Heart left ventricle (tissue), 16 donors: ENCODE measurements around the gene NCSTN. TPM values are rescaled to one million over a fixed set of nuclear protein-coding genes. Genes with fewer than 3 reads are reported as not detected.

Source experiments
- ATAC-seq, 4 donors: fragments of 200-7000 bp; cut with Tn5 transposase; one replicate each; pipeline ENCODE4 v1.9.1; 2020 to 2022; ENCODE audit warnings: moderate library complexity in 4 of 4, mild to moderate bottlenecking in 3 of 4, moderate number of reproducible peaks in 1 of 4
- DNase-seq, 5 donors: peaks; one replicate each; pipeline ENCODE4 v3.0.0-alpha.2; 2020
- H3K27ac ChIP-seq, 12 donors: fragments of 200-600 bp; sonication (generic) in 4 of 12; one replicate each; pipeline versions ENCODE4 v1.5.0 to v1.8.0; 2016 to 2022; ENCODE audit warnings: mild to moderate bottlenecking in 2 of 12
- H3K27me3 ChIP-seq, 9 donors: fragments of 200-600 bp; sonication (generic) in 2 of 9; one replicate each; pipeline versions ENCODE4 v1.5.1 to v1.8.0; 2016 to 2022; ENCODE audit warnings: mild to moderate bottlenecking in 3 of 9
- H3K36me3 ChIP-seq, 9 donors: fragments of 200-600 bp; sonication (generic) in 2 of 9; one replicate each; pipeline versions ENCODE4 v1.5.0 to v1.8.0; 2018 to 2022; ENCODE audit warnings: mild to moderate bottlenecking in 2 of 9
- H3K4me1 ChIP-seq, 12 donors: fragments of 200-600 bp; sonication (generic) in 4 of 12; one replicate each; pipeline versions ENCODE4 v1.5.0 to v1.8.0; 2016 to 2022; ENCODE audit warnings: mild to moderate bottlenecking in 3 of 12
- H3K4me3 ChIP-seq, 12 donors: fragments of 200-600 bp; sonication (generic) in 4 of 12; one replicate each; pipeline versions ENCODE4 v1.5.0 to v1.8.0; 2017 to 2022; ENCODE audit warnings: mild to moderate bottlenecking in 9 of 12, moderate library complexity in 4 of 12
- H3K9me3 ChIP-seq, 12 donors: fragments of 200-600 bp; sonication (generic) in 4 of 12; one replicate each; pipeline versions ENCODE4 v1.5.0 to v1.8.0; 2016 to 2022; ENCODE audit warnings: mild to moderate bottlenecking in 1 of 12
- CTCF ChIP-seq, 12 donors: fragments of 200-600 bp; sonication (generic) in 4 of 12; IDR thresholded peaks; one replicate each; pipeline versions ENCODE4 v1.5.0 to v1.8.0; 2018 to 2022; ENCODE audit warnings: antibody characterized with exemption in 12 of 12, mild to moderate bottlenecking in 5 of 12
- POLR2A ChIP-seq, 2 donors: fragments of 450-650 bp; IDR thresholded peaks; one replicate each; pipeline ENCODE4 v1.6.1; 2017; ENCODE audit warnings: antibody characterized with exemption in 2 of 2, mild to moderate bottlenecking in 2 of 2, moderate library complexity in 2 of 2
- WGBS, 4 donors: extraction: QIAGEN DNeasy Blood & Tissue Kit in 2 of 4; methylation state at CpG; one replicate each; pipeline versions ENCODE4 v1.1.5 to v1.1.7; 2013 to 2018; 5-methylcytosine and 5-hydroxymethylcytosine counted together
- intact Hi-C, 10 donors: fragments of 100-400 bp; cut with DNase I; formaldehyde crosslinking; loops; one replicate each; pipeline versions ENCODE4 v1.11.1 to v1.14.2; 2022
- polyA plus RNA-seq, 2 donors: library from polyadenylated mRNA; stranded (reverse); fragments of 200-250 nt; gene quantifications; one replicate each; pipeline ENCODE4 v1.2.3, GENCODE V29; 2013
- total RNA-seq, 9 donors: library from RNA; depleted of rRNA in 2 of 9; stranded (reverse); fragments of >200 nt in 2 of 9; fragmentation: NEBNext Ultra II Directional in 3 of 9; extraction: Animal tissue kit (Norgen Biotek cat#: 25700) in 3 of 9; gene quantifications; one replicate each; pipeline versions ENCODE4 v1.1.0 to v1.2.4, GENCODE V29; 2016 to 2023
- donor health status: ischemic (EF 13 %, LVEDD 7.1; RV severe dilation, severe dysfunction).
- donor health status: healthy with polysubstance abuse.
- donor health status: DM: no; HTN: yes; CAD: no.
- donor health status: DM: no; HTN: no; CAD: no.
- donor health status: ischemic (EF 25% LVEDD 6.9; RV normal size, moderate dysfunction).
- donor health status: ischemic (EF 25% LVEDD 5.7; RV mildly dilated, moderate dysfunction).
- donor health status: healthy.
- donor health status: DM: yes; HTN: yes; CAD: no.
- donor health status: ischemic (EF 35%, LVEDD 5.7; RV mildly dilated, moderate dysfunction).
- donor health status: nonischemic (EF 11% LVEDD 7.7; RV severe dilation, severe dysfunction).
- donor health status: DM: yes; HTN: yes; CAD: no.
- donor health status: PGD.
- donor health status: ischemic (EF 29% LVEDD 5.4; RV normal size, mild dysfunction).
- donor health status: nonischemic (EF 23%, LVEDD 6.1; RV moderate dilation, normal function).

The NCSTN gene
- total and polyA plus RNA-seq, 11 donors, result 47.3 to 101 (median 70.8) TPM

GRCh38 chr1:160403244-160403643 lies 60.1 kb downstream of the NCSTN start:
- no peak overlapping the region for H3K4me3 ChIP-seq
- H3K36me3 ChIP-seq, result no peaks in the 10 kb centered on the region
- no peaks in the 10 kb centered on the region for H3K9me3 ChIP-seq
- TF ChIP-seq POLR2A (IDR thresholded peaks at IDR 0.05), result no peak
- TF ChIP-seq CTCF (IDR thresholded peaks at IDR 0.05), result no peak
- ATAC-seq (peak in 1 of 4 donors; percentile 29), DNase-seq (no peak)
- 49 to 68% (median 61%) methylated on average over 3 of the region's 3 CpGs for WGBS, 4 donors
- H3K27ac ChIP-seq, result peak overlapping the region in 1 of 12 donors; percentile 4
- H3K27me3 ChIP-seq, result peaks cover 0 to 20% (median 0%) of the 10 kb centered on the region in 9 donors
- intact Hi-C loops, result no loop called here
- H3K4me1 ChIP-seq, result peaks cover 0 to 49% (median 12%) of the 10 kb centered on the region in 12 donors

GRCh38 chr1:160404094-160404493 lies 60.9 kb downstream of the NCSTN start:
- 86 to 91% (median 90%) methylated on average over 3 of the region's 3 CpGs for WGBS, 4 donors
- H3K4me1 ChIP-seq, result peaks cover 0 to 49% (median 12%) of the 10 kb centered on the region in 12 donors
- TF ChIP-seq CTCF (IDR thresholded peaks at IDR 0.05) (no peak), POLR2A (IDR thresholded peaks at IDR 0.05) (no peak)

GRCh38 chr1:160405331-160405877 lies 62.2 kb downstream of the NCSTN start:
- Histone ChIP-seq H3K27me3 (peaks cover 0 to 16% (median 0%) of the 10 kb centered on the region in 9 donors), H3K36me3 (no peaks in the 10 kb centered on the region), H3K4me3 (no peak overlapping the region), H3K27ac (no peak overlapping the region), H3K9me3 (no peaks in the 10 kb centered on the region), H3K4me1 (peaks cover 0 to 40% (median 9%) of the 10 kb centered on the region in 12 donors)
- WGBS, 4 donors, result 55 to 75% (median 63%) methylated on average over 2 of the region's 2 CpGs
- no peak for ATAC-seq
- TF ChIP-seq CTCF (IDR thresholded peaks at IDR 0.05), result no peak
- TF ChIP-seq POLR2A (IDR thresholded peaks at IDR 0.05), result no peak
- no peak for DNase-seq
- intact Hi-C loops, result no loop called here

More at GRCh38 chr1:160404094-160404493, 60.9 kb downstream of the NCSTN start:
- no peak overlapping the region for H3K4me3 ChIP-seq
- no peaks in the 10 kb centered on the region for H3K36me3 ChIP-seq
- H3K27me3 ChIP-seq, result peaks cover 0 to 20% (median 0%) of the 10 kb centered on the region in 9 donors
- ATAC-seq (no peak), DNase-seq (no peak)
- intact Hi-C loops, result no loop called here
- no peak overlapping the region for H3K27ac ChIP-seq
- H3K9me3 ChIP-seq, result no peaks in the 10 kb centered on the region

- H3K9me3 ChIP-seq, result no peaks in the 10 kb centered on the region
- no peaks in the 10 kb centered on the region for H3K36me3 ChIP-seq
- DNase-seq (no peak), ATAC-seq (no peak)
- H3K4me1 ChIP-seq, result peaks cover 0 to 31% (median 6%) of the 10 kb centered on the region in 12 donors
- WGBS, 4 donors, result 91 to 95% (median 92%) methylated on average over 15 of the region's 15 CpGs
- no peak for TF ChIP-seq POLR2A (IDR thresholded peaks at IDR 0.05)
- TF ChIP-seq CTCF (IDR thresholded peaks at IDR 0.05), result no peak
- H3K27ac ChIP-seq, result no peak overlapping the region
- H3K27me3 ChIP-seq, result peaks cover 0 to 7% (median 0%) of the 10 kb centered on the region in 9 donors
- H3K4me3 ChIP-seq, result no peak overlapping the region
- intact Hi-C loops, result no loop called here
These were observed 63.2 kb downstream of the NCSTN start for GRCh38 chr1:160406131-160406968.
